GM12878 (cell line): ENCODE results near the gene MSH5. TPM values are rescaled to one million over a fixed set of nuclear protein-coding genes. Genes with fewer than 3 reads are reported as not detected.

ENCODE experiments used
- ATAC-seq: fragments of 200-7000 bp; cut with Tn5 transposase; 3 replicates; pipeline ENCODE4 v1.9.1; 2020; ENCODE audit warnings: mild to moderate bottlenecking, moderate library complexity
- BruUV-seq: library from RNA; stranded (reverse); fragments of 400-500 nt; replicated peaks from 2 replicates; lab custom pipeline; 2021; lab: Mats Ljungman, UMichigan
- CTCF ChIA-PET: fragments of 300-600 bp; sonication (Branson Sonifier 250); formaldehyde crosslinking; extraction: SDS; loops from one replicate; lab custom pipeline; 2021; ENCODE audit warnings: inconsistent platforms; lab: Yijun Ruan, JAX
- POLR2A ChIA-PET: fragments of 350-600 bp; formaldehyde crosslinking; extraction: SDS; loops from one replicate; lab custom pipeline; 2021; ENCODE audit warnings: inconsistent platforms; lab: Charles Lee
- RAD21 ChIA-PET: fragments of 300-600 bp; sonication (Branson Sonifier 250); formaldehyde crosslinking; loops from one replicate; lab custom pipeline; 2023; ENCODE audit warnings: antibody characterized with exemption; ENCODE audit not compliant: unreplicated experiment; lab: Charles Lee
- SMC1A ChIA-PET: fragments of 300-600 bp; sonication (Branson Sonifier 250); formaldehyde crosslinking; loops from one replicate; lab custom pipeline; 2023; ENCODE audit not compliant: unreplicated experiment, uncharacterized antibody; lab: Charles Lee
- DNase-seq: peaks from one replicate; pipeline ENCODE4 v3.0.0-alpha.2; 2011; ENCODE audit warnings: low read depth, low spot score
- FAIRE-seq: peaks from 3 replicates; lab custom pipeline; 2011; peaks lifted over from hg19 to GRCh38; lab: Jason Lieb, UNC
- H2AFZ ChIP-seq: 2 replicates; pipeline ENCODE4 v1.6.0; 2011; ENCODE audit warnings: low read depth, low read length, control low read depth; ENCODE audit not compliant: control insufficient read depth
- H3K27ac ChIP-seq: 2 replicates; pipeline ENCODE4 v1.5.1; 2011; ENCODE audit warnings: control low read depth; ENCODE audit not compliant: control insufficient read depth, insufficient read depth
- H3K27me3 ChIP-seq, 2 experiments: replicated peaks in 1 of 2; 2 replicates each; pipeline versions ENCODE4 v1.6.0 to v1.6.1; 2011; ENCODE audit warnings: low read length in 1 of 2; ENCODE audit not compliant: control insufficient read depth in 2 of 2, insufficient read depth in 2 of 2
- H3K36me3 ChIP-seq, 2 experiments: 2 replicates each; pipeline ENCODE4 v1.5.1; 2011; ENCODE audit warnings: low read length in 1 of 2; ENCODE audit not compliant: control insufficient read depth in 2 of 2, insufficient read depth in 2 of 2
- H3K4me1 ChIP-seq: 2 replicates; pipeline ENCODE4 v1.6.1; 2011; ENCODE audit warnings: mild to moderate bottlenecking, low read length, moderate library complexity, mixed read lengths; ENCODE audit not compliant: control insufficient read depth, insufficient read depth
- H3K4me2 ChIP-seq: 2 replicates; pipeline ENCODE4 v1.6.0; 2011; ENCODE audit warnings: control low read depth; ENCODE audit not compliant: control insufficient read depth, insufficient read depth
- H3K4me3 ChIP-seq: fragments of 200-600 bp; sonication (generic); 2 replicates; pipeline ENCODE4 v1.5.1; 2016
- H3K79me2 ChIP-seq: 2 replicates; pipeline ENCODE4 v1.6.0; 2011; ENCODE audit warnings: low read length; ENCODE audit not compliant: control insufficient read depth, insufficient read depth
- H3K9ac ChIP-seq: 2 replicates; pipeline ENCODE4 v1.8.0; 2011; ENCODE audit warnings: low read length, control low read depth, mixed read lengths; ENCODE audit not compliant: control insufficient read depth, insufficient read depth
- H3K9me3 ChIP-seq: replicated peaks from 3 replicates; pipeline ENCODE4 v1.5.1; 2011; ENCODE audit warnings: mild to moderate bottlenecking, low read length; ENCODE audit not compliant: control insufficient read depth, insufficient read depth
- H4K20me1 ChIP-seq: 2 replicates; pipeline ENCODE4 v1.6.0; 2011; ENCODE audit not compliant: control insufficient read depth, insufficient read depth
- CBFB ChIP-seq: IDR thresholded peaks from 2 replicates; pipeline ENCODE4 v1.6.1; 2016; ENCODE audit warnings: antibody characterized with exemption, low read depth
- GABPA ChIP-seq: IDR thresholded peaks from 2 replicates; pipeline ENCODE4 v1.6.1; 2014; ENCODE audit warnings: antibody characterized with exemption, low read depth, mild to moderate bottlenecking, inconsistent platforms
- GATAD2B ChIP-seq: fragments of 450-650 bp; conservative IDR thresholded peaks from 2 replicates; pipeline ENCODE4 v1.6.1; 2017; ENCODE audit warnings: low read depth, mild to moderate bottlenecking, moderate library complexity
- HDAC2 ChIP-seq: fragments of 200-600 bp; sonication (generic); IDR thresholded peaks from 2 replicates; pipeline ENCODE4 v1.6.1; 2017
- MEF2A ChIP-seq: IDR thresholded peaks from 2 replicates; pipeline ENCODE4 v1.6.1; 2011; ENCODE audit warnings: low read depth, mild to moderate bottlenecking, low read length, moderate library complexity; ENCODE audit not compliant: insufficient read depth
- NFYB ChIP-seq: IDR thresholded peaks from 2 replicates; pipeline ENCODE4 v1.6.1; 2011; ENCODE audit warnings: low read depth, mild to moderate bottlenecking, low read length, improper control_type of control experiment, moderate library complexity; ENCODE audit not compliant: insufficient read depth
- NR2F1 ChIP-seq: fragments of 450-650 bp; conservative IDR thresholded peaks from 2 replicates; pipeline ENCODE4 v1.6.1; 2017; ENCODE audit warnings: mild to moderate bottlenecking
- PAX5 ChIP-seq: IDR thresholded peaks from 2 replicates; pipeline ENCODE4 v1.6.1; 2011; ENCODE audit warnings: low read depth, low read length, borderline replicate concordance
- PML ChIP-seq: IDR thresholded peaks from 2 replicates; pipeline ENCODE4 v1.6.1; 2012; ENCODE audit warnings: low read length, inconsistent platforms
- POLR2A ChIP-seq: IDR thresholded peaks from 2 replicates; pipeline ENCODE4 v1.6.1; 2011; ENCODE audit warnings: low read depth, mild to moderate bottlenecking, low read length
- RB1 ChIP-seq: fragments of 450-650 bp; formaldehyde crosslinking; IDR thresholded peaks from 2 replicates; pipeline ENCODE4 v1.6.1; 2017; ENCODE audit warnings: mild to moderate bottlenecking, borderline replicate concordance
- RCOR1 ChIP-seq: conservative IDR thresholded peaks from 2 replicates; pipeline ENCODE4 v1.6.1; 2012; ENCODE audit warnings: low read depth, low read length, improper control_type of control experiment
- RUNX3 ChIP-seq: IDR thresholded peaks from 2 replicates; pipeline ENCODE4 v1.6.1; 2012; ENCODE audit warnings: low read length, inconsistent platforms
- SMARCA5 ChIP-seq: fragments of 450-650 bp; IDR thresholded peaks from 2 replicates; pipeline ENCODE4 v1.6.1; 2017; ENCODE audit warnings: mild to moderate bottlenecking
- WGBS: methylation state at CpG from one replicate; pipeline ENCODE4 v1.1.6; 2016; ENCODE audit warnings: low lambda C conversion rate; ENCODE audit not compliant: insufficient replicate concordance, insufficient coverage; ENCODE audit errors: missing lambda C conversion rate; 5-methylcytosine and 5-hydroxymethylcytosine counted together
- in situ Hi-C: fragments of 300-500 bp; cut with MboI; formaldehyde crosslinking; loops from 9 replicates; pipeline ENCODE4 v1.14.3; 2018; ENCODE audit warnings: mixed read lengths
- intact Hi-C: fragments of 100-400 bp; cut with micrococcal nuclease; formaldehyde crosslinking; loops from one replicate; pipeline ENCODE4 v1.14.2; 2022; ENCODE audit not compliant: unreplicated experiment
- polyA plus RNA-seq, 11 experiments: library from polyadenylated mRNA; depleted of rRNA in 4 of 11; unstranded in 6 of 11; stranded (reverse) in 5 of 11; fragments of >200 nt; fragmentation: Nextera tagmentation in 4 of 11; fragmentation: Illumina TruSeq in 1 of 11; extraction: Ambion mirVana in 4 of 11; extraction: Trizol in 1 of 11; gene quantifications; 1 replicate in 1 of 11; 2 replicates in 10 of 11; pipeline versions ENCODE4 v1.2.1 to v1.2.3, GENCODE V29; 2011 to 2016; ENCODE audit warnings: inconsistent platforms in 2 of 11, missing spikeins in 2 of 11, low read depth in 1 of 11
- total RNA-seq, 4 experiments: library from RNA; depleted of rRNA in 3 of 4; stranded (reverse); fragments of >200 nt in 3 of 4; fragmentation: Illumina TruSeq in 1 of 4; extraction: Trizol in 1 of 4; gene quantifications; 2 replicates each; pipeline versions ENCODE4 v1.2.1 to v1.2.3, GENCODE V29; 2013 to 2021
- TF ChIP-seq, protein P1 (sequence below): fragments of 450-650 bp; formaldehyde crosslinking; IDR thresholded peaks from 2 replicates; pipeline ENCODE4 v1.4.0; 2020; ENCODE audit warnings: mild to moderate bottlenecking, moderate library complexity
- TF ChIP-seq, protein P2 (sequence below): fragments of 450-650 bp; IDR thresholded peaks from 2 replicates; pipeline ENCODE4 v1.6.1; 2018; ENCODE audit warnings: borderline replicate concordance, mild to moderate bottlenecking; ENCODE audit not compliant: partially characterized antibody
- TF ChIP-seq, protein P3 (sequence below): IDR thresholded peaks from 2 replicates; pipeline ENCODE4 v1.6.1; 2011; ENCODE audit warnings: low read depth, mild to moderate bottlenecking, low read length, moderate library complexity, borderline replicate concordance; ENCODE audit errors: extremely low read depth

MSH5 gene
- total and polyA plus RNA-seq, 10 of the 15 experiments (the other 5 are each of a cell fraction or from before 2014, with no cell fraction given), result 9.1 to 52.7 (median 30.0) TPM

DNA sequence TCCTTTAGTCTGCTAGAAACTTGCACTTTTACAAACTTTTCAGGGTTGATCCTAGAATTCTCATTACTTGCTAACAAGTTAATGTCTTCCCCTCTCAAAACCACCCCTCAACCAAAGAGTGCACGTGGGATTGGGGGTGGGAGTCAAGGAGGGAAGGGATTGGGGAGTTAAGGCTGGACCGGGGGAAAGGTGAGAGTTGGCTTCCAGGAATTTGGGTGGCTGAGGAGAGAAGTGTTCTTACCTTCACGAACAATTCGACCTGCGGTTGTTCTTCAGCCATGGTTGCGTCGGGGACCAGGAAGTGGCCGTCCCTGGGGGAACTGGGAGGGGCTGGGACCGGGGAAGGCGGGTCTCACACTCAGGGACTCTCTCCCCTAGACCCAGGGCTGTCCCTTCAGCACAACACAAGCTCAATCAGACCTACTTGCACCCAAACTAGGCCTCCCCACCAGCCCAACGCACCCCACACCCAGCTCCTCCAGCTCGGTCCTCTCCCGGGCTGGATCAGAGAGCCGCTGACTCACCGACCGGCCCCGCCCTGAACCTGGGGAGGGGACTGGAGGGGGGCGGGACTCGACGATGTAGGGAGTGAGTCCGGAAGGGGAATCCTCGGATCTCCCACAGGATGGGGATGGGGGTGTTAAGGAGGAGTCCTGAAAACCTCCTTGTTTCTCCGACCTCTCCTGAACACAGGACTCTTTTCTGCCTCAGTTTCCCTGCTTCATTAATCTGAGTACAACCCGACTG is 3.6 kb upstream of the MSH5 start, which contains the start of gene CLIC1:
TSS of gene CLIC1 (minus strand) at position 510 of the 747 bp plus-strand sequence. CDS start at position 280, 230 bp downstream.
- SMC1A ChIA-PET, result interaction anchor here (0.8 to 6.3 kb wide), 11 partner anchors 8 to 185 kb away, joined by 3 to 45 read pairs (median 13); partner anchors contain the start of genes ABHD16A, DDAH2, HSPA1B and LSM2
- H3K27ac ChIP-seq, result peak within 1 kb of the TSS; percentile 99
- ATAC-seq, result peak; percentile 48
- BruUV-seq, result no TSS peak
- peaks cover 28% of the 10 kb centered on the region for H3K4me1 ChIP-seq
- WGBS, result 1% methylated on average over 23 of the region's 24 CpGs
- H4K20me1 ChIP-seq, result 0 out of 2 replicates have a peak, but pooled peaks cover 4% of the 10 kb centered on the region
- peak within 1 kb of the TSS; percentile 98 for H3K9ac ChIP-seq
- H2AFZ ChIP-seq, result peak within 1 kb of the TSS; percentile 69
- no peak for FAIRE-seq
- intact Hi-C loops, result loop anchor here (5.0 kb wide), 1 partner anchor 69 kb away; the partner anchor contains the start of genes CSNK2B and LY6G5B
- CTCF ChIA-PET, result interaction anchor here (0.6 to 15.8 kb wide), 12 partner anchors 7 to 185 kb away, joined by 3 to 208 read pairs (median 4); partner anchors contain the start of genes ABHD16A, DDAH2 and LY6G5C
- peaks cover 51% of the 10 kb centered on the region for H3K79me2 ChIP-seq
- POLR2A ChIA-PET, result interaction anchor here (0.6 to 9.7 kb wide), 19 partner anchors 9 to 440 kb away, joined by 3 to 158 read pairs (median 4); partner anchors contain the start of genes ABHD16A, BAG6, C6orf47 and HSPA1A
- peak within 1 kb of the TSS; percentile 99 for H3K4me2 ChIP-seq
- H3K9me3 ChIP-seq, result no peaks in the 10 kb centered on the region
- RAD21 ChIA-PET, result interaction anchor here (0.9 to 6.0 kb wide), 13 partner anchors 33 to 459 kb away, joined by 3 to 53 read pairs (median 5); partner anchors contain the start of genes ABHD16A, C6orf47, HSPA1A and HSPA1B
- H3K27me3 ChIP-seq, result no peaks in the 10 kb centered on the region
- peak; percentile 55 for DNase-seq
- in situ Hi-C loops, result no loop called here
- H3K4me3 ChIP-seq, result peak within 1 kb of the TSS; percentile 100
- H3K36me3 ChIP-seq, result peaks cover 6 to 13% of the 10 kb centered on the region in 2 experiments; a peak in 3 of 4 replicates
- TF ChIP-seq, protein P1, sequence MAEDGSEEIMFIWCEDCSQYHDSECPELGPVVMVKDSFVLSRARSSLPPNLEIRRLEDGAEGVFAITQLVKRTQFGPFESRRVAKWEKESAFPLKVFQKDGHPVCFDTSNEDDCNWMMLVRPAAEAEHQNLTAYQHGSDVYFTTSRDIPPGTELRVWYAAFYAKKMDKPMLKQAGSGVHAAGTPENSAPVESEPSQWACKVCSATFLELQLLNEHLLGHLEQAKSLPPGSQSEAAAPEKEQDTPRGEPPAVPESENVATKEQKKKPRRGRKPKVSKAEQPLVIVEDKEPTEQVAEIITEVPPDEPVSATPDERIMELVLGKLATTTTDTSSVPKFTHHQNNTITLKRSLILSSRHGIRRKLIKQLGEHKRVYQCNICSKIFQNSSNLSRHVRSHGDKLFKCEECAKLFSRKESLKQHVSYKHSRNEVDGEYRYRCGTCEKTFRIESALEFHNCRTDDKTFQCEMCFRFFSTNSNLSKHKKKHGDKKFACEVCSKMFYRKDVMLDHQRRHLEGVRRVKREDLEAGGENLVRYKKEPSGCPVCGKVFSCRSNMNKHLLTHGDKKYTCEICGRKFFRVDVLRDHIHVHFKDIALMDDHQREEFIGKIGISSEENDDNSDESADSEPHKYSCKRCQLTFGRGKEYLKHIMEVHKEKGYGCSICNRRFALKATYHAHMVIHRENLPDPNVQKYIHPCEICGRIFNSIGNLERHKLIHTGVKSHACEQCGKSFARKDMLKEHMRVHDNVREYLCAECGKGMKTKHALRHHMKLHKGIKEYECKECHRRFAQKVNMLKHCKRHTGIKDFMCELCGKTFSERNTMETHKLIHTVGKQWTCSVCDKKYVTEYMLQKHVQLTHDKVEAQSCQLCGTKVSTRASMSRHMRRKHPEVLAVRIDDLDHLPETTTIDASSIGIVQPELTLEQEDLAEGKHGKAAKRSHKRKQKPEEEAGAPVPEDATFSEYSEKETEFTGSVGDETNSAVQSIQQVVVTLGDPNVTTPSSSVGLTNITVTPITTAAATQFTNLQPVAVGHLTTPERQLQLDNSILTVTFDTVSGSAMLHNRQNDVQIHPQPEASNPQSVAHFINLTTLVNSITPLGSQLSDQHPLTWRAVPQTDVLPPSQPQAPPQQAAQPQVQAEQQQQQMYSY (CRISPR knock-in tag), result no peak
- TF ChIP-seq GABPA (no peak), SMARCA5 (no peak), PML (no peak), RCOR1 (no peak), NFYB (no peak), RB1 (0 out of 2 replicates have a peak, but pooled peaks have one; percentile 3), GATAD2B (peak; percentile 51; the same call in 1 of the 2 replicates), NR2F1 (no peak), MEF2A (no peak), HDAC2 (no peak), PAX5 (no peak), CBFB (0 out of 2 replicates have a peak, but pooled peaks have one; percentile 28), RUNX3 (no peak), POLR2A (peak; percentile 90)
- TF ChIP-seq, protein P2, sequence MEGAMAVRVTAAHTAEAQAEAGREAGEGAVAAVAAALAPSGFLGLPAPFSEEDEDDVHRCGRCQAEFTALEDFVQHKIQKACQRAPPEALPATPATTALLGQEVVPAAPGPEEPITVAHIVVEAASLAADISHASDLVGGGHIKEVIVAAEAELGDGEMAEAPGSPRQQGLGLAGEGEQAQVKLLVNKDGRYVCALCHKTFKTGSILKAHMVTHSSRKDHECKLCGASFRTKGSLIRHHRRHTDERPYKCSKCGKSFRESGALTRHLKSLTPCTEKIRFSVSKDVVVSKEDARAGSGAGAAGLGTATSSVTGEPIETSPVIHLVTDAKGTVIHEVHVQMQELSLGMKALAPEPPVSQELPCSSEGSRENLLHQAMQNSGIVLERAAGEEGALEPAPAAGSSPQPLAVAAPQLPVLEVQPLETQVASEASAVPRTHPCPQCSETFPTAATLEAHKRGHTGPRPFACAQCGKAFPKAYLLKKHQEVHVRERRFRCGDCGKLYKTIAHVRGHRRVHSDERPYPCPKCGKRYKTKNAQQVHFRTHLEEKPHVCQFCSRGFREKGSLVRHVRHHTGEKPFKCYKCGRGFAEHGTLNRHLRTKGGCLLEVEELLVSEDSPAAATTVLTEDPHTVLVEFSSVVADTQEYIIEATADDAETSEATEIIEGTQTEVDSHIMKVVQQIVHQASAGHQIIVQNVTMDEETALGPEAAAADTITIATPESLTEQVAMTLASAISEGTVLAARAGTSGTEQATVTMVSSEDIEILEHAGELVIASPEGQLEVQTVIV, result peak; percentile 82
- TF ChIP-seq, protein P3, sequence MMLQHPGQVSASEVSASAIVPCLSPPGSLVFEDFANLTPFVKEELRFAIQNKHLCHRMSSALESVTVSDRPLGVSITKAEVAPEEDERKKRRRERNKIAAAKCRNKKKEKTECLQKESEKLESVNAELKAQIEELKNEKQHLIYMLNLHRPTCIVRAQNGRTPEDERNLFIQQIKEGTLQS, result no peak
